HG03354 (cell line): ENCODE data around the gene RUNX1.

Experiments used
- ATAC-seq: cut with Tn5 transposase; IDR thresholded peaks from one replicate; pipeline ENCODE4 v1.9.1; 2021; ENCODE audit warnings: mild to moderate bottlenecking; ENCODE audit not compliant: unreplicated experiment, poor library complexity, severe bottlenecking

Gene RUNX1

GRCh38 chr21:35021546-35021945 is 27.6 kb downstream of the RUNX1 start:
- no peak for ATAC-seq

GRCh38 chr21:35020902-35021301 is 28.2 kb downstream of the RUNX1 start:
- ATAC-seq = no peak

GRCh38 chr21:35020436-35020835 is 28.7 kb downstream of the RUNX1 start:
- no peak for ATAC-seq

- no peak for ATAC-seq
Measured at GRCh38 chr21:35019631-35020032, 29.5 kb downstream of the RUNX1 start.

GRCh38 chr21:35017256-35017655 is 31.8 kb downstream of the RUNX1 start:
- no peak for ATAC-seq

- no peak for ATAC-seq
Measured at GRCh38 chr21:35016517-35017188, 32.4 kb downstream of the RUNX1 start.

GRCh38 chr21:35016071-35016470 is 33.0 kb downstream of the RUNX1 start:
- no peak for ATAC-seq

GRCh38 chr21:35015435-35016024 is 33.6 kb downstream of the RUNX1 start:
- ATAC-seq = no peak

- ATAC-seq = no peak
Measured at GRCh38 chr21:35014302-35015041, 34.6 kb downstream of the RUNX1 start.

GRCh38 chr21:35011681-35012080 is 37.4 kb downstream of the RUNX1 start:
- ATAC-seq = no peak

- no peak for ATAC-seq
Measured at GRCh38 chr21:35010447-35010846, 38.7 kb downstream of the RUNX1 start.

- no peak for ATAC-seq
Measured at GRCh38 chr21:35007348-35007747, 41.8 kb downstream of the RUNX1 start.

GRCh38 chr21:35006771-35007170 is 42.3 kb downstream of the RUNX1 start:
- ATAC-seq = no peak

GRCh38 chr21:35006248-35006647 is 42.9 kb downstream of the RUNX1 start:
- no peak for ATAC-seq

- no peak for ATAC-seq
Measured at GRCh38 chr21:35005560-35006224, 43.4 kb downstream of the RUNX1 start.

GRCh38 chr21:35005077-35005476 is 44.0 kb downstream of the RUNX1 start:
- no peak for ATAC-seq

GRCh38 chr21:35004314-35004713 is 44.8 kb downstream of the RUNX1 start:
- ATAC-seq = no peak

- no peak for ATAC-seq
Measured at GRCh38 chr21:35002879-35003722, 46.0 kb downstream of the RUNX1 start.

GRCh38 chr21:34999397-34999941 is 49.6 kb downstream of the RUNX1 start:
- no peak for ATAC-seq
